ENCODE results near the gene IRAK2.
"Not testable (repeated sequence)": the region's sequence is repeated elsewhere in the genome, so short reads cannot be mapped to it uniquely, and the experiment has no call there.

The IRAK2 gene

GRCh38 chr3:10160346-10160745, 4.4 kb upstream of the IRAK2 start:
- DNase-seq (ENCODE audit: low spot score): no peak

- no peak for DNase-seq (ENCODE audit: low spot score)
These were observed 3.8 kb upstream of the IRAK2 start for GRCh38 chr3:10160925-10161324.

- DNase-seq (ENCODE audit: low spot score): no peak
These were observed 2.5 kb upstream of the IRAK2 start for GRCh38 chr3:10162185-10162584.

- DNase-seq (ENCODE audit: low spot score): not testable (repeated sequence)
These were observed 546 bp upstream of the IRAK2 start for GRCh38 chr3:10164201-10164545.

GRCh38 chr3:10166213-10166604, 1.5 kb downstream of the IRAK2 start:
- no peak for DNase-seq (ENCODE audit: low spot score)

- peak; percentile 14 for DNase-seq (ENCODE audit: low spot score)
These were observed 4.3 kb downstream of the IRAK2 start for GRCh38 chr3:10169000-10169496.

- DNase-seq (ENCODE audit: low spot score): no peak
These were observed 6.3 kb downstream of the IRAK2 start for GRCh38 chr3:10170915-10171478.

- DNase-seq (ENCODE audit: low spot score): no peak
These were observed 8.6 kb downstream of the IRAK2 start for GRCh38 chr3:10173095-10173925.

GRCh38 chr3:10173926-10174435, 9.3 kb downstream of the IRAK2 start:
- no peak for DNase-seq (ENCODE audit: low spot score)

GRCh38 chr3:10175334-10175733, 10.6 kb downstream of the IRAK2 start:
- DNase-seq (ENCODE audit: low spot score): not testable (repeated sequence)

- DNase-seq (ENCODE audit: low spot score): not testable (repeated sequence)
These were observed 11.4 kb downstream of the IRAK2 start for GRCh38 chr3:10176150-10176549.

- DNase-seq (ENCODE audit: low spot score): no peak
These were observed 13.0 kb downstream of the IRAK2 start for GRCh38 chr3:10177737-10178136.

GRCh38 chr3:10178892-10179291, 14.2 kb downstream of the IRAK2 start:
- DNase-seq (ENCODE audit: low spot score): no peak

GRCh38 chr3:10180289-10180688, 15.6 kb downstream of the IRAK2 start:
- no peak for DNase-seq (ENCODE audit: low spot score)

GRCh38 chr3:10180738-10181295, 16.1 kb downstream of the IRAK2 start:
- DNase-seq (ENCODE audit: low spot score): no peak

GRCh38 chr3:10182950-10183349, 18.2 kb downstream of the IRAK2 start:
- DNase-seq (ENCODE audit: low spot score): no peak

- DNase-seq (ENCODE audit: low spot score): no peak
These were observed 19.5 kb downstream of the IRAK2 start for GRCh38 chr3:10184250-10184649.

GRCh38 chr3:10185804-10186762, 21.4 kb downstream of the IRAK2 start:
- no peak for DNase-seq (ENCODE audit: low spot score)

GRCh38 chr3:10187290-10187876, 22.7 kb downstream of the IRAK2 start:
- no peak for DNase-seq (ENCODE audit: low spot score)

GRCh38 chr3:10187944-10188343, 23.2 kb downstream of the IRAK2 start:
- no peak for DNase-seq (ENCODE audit: low spot score)

- DNase-seq (ENCODE audit: low spot score): no peak
These were observed 24.3 kb downstream of the IRAK2 start for GRCh38 chr3:10188804-10189556.

All from LoVo (cell line).